Upper lobe of left lung (tissue), 4 donors: ENCODE results near the gene PLA2G2C.

Source experiments
- POLR2A ChIP-seq, 4 donors: fragments of 450-650 bp; IDR thresholded peaks; one replicate each; pipeline ENCODE4 v1.5.1; 2016 to 2017; ENCODE audit warnings: antibody characterized with exemption in 4 of 4, mild to moderate bottlenecking in 2 of 4
- POLR2AphosphoS5 ChIP-seq, 2 donors: sonication (generic); formaldehyde crosslinking; IDR thresholded peaks; one replicate each; pipeline ENCODE4 v1.5.1; 2017; ENCODE audit warnings: antibody characterized with exemption in 2 of 2
- TF ChIP-seq, protein P1 (sequence below), 6 experiments: fragments of 450-650 bp in 4 of 6; fragments of 200-600 bp in 2 of 6; sonication (generic) in 2 of 6; IDR thresholded peaks; one replicate each; pipeline ENCODE4 v1.5.1; 2016 to 2019; ENCODE audit warnings: antibody characterized with exemption in 6 of 6

DNA sequence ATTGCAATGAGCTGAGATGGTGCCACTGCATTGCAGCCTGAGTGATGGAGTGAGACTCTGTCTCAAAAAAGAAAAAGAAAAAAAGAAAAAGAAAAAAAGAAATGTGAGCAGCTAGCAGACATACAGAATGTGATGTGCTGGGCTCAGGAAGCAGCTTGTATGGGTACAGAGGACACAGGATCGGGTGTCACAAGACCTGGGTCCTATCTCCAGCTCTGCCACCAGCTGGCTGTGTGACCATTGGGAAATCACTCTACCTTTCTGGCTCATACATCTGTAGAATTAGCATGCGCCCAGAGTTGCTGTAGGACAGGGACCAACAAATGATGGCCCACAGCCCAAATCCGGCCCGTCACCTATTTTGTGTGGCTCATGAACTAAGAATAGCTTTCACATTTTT, 3.3 kb upstream of the PLA2G2C start:
- TF ChIP-seq POLR2AphosphoS5 (IDR thresholded peaks at IDR 0.05), result no peak
- no peak for TF ChIP-seq POLR2A (IDR thresholded peaks at IDR 0.05)
- TF ChIP-seq, protein P1, sequence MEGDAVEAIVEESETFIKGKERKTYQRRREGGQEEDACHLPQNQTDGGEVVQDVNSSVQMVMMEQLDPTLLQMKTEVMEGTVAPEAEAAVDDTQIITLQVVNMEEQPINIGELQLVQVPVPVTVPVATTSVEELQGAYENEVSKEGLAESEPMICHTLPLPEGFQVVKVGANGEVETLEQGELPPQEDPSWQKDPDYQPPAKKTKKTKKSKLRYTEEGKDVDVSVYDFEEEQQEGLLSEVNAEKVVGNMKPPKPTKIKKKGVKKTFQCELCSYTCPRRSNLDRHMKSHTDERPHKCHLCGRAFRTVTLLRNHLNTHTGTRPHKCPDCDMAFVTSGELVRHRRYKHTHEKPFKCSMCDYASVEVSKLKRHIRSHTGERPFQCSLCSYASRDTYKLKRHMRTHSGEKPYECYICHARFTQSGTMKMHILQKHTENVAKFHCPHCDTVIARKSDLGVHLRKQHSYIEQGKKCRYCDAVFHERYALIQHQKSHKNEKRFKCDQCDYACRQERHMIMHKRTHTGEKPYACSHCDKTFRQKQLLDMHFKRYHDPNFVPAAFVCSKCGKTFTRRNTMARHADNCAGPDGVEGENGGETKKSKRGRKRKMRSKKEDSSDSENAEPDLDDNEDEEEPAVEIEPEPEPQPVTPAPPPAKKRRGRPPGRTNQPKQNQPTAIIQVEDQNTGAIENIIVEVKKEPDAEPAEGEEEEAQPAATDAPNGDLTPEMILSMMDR (IDR thresholded peaks at IDR 0.05), result no peak
